ENCODE data around the gene ATP1A4.

DNA sequence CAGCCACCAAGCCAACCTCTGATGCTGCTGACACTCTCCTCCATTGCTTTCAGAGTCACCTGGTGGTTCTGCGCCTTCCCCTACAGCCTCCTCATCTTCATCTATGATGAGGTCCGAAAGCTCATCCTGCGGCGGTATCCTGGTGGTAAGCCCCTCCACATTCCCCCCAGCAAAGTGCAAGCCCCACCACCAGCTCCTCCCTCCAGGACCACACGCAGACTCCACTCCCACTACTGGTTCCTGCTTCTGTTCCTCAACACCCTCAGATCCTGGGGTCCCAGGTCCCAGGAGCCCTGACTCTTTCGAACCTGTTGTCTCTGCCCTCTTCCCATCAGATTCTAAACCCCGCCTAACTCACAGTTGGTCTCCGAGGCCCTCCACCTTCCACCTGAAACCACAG lies 11.6 kb upstream of the ATP1A4 start:
- TF ChIP-seq, protein P1, sequence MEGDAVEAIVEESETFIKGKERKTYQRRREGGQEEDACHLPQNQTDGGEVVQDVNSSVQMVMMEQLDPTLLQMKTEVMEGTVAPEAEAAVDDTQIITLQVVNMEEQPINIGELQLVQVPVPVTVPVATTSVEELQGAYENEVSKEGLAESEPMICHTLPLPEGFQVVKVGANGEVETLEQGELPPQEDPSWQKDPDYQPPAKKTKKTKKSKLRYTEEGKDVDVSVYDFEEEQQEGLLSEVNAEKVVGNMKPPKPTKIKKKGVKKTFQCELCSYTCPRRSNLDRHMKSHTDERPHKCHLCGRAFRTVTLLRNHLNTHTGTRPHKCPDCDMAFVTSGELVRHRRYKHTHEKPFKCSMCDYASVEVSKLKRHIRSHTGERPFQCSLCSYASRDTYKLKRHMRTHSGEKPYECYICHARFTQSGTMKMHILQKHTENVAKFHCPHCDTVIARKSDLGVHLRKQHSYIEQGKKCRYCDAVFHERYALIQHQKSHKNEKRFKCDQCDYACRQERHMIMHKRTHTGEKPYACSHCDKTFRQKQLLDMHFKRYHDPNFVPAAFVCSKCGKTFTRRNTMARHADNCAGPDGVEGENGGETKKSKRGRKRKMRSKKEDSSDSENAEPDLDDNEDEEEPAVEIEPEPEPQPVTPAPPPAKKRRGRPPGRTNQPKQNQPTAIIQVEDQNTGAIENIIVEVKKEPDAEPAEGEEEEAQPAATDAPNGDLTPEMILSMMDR (tag by site-specific recombination; IDR thresholded peaks at IDR 0.05), result no peak
- TF ChIP-seq ZBTB8A (tag by site-specific recombination; IDR thresholded peaks at IDR 0.05), result no peak
